ENCODE measurements around the gene FOXP3. TPM values are rescaled to one million over a fixed set of nuclear protein-coding genes. Genes with fewer than 3 reads are reported as not detected.

FOXP3 gene
- total RNA-seq, 1 donor from 2014 or later = 1.5 TPM

- no peak for DNase-seq (ENCODE audit: extremely low spot score in 2 of 2)
- peaks cover 26% of the 10 kb centered on the region for H3K4me1 ChIP-seq
- H3K27me3 ChIP-seq = no peaks in the 10 kb centered on the region
- H3K4me3 ChIP-seq = no peak overlapping the region
- TF ChIP-seq CTCF (IDR thresholded peaks at IDR 0.05) = no peak
- TF ChIP-seq POLR2A (IDR thresholded peaks at IDR 0.05) = no peak
- no peaks in the 10 kb centered on the region for H3K36me3 ChIP-seq
- no peaks in the 10 kb centered on the region for H3K9me3 ChIP-seq
- no peak overlapping the region for H3K27ac ChIP-seq
- intact Hi-C loops (cut with DNase I) = no loop called here
Observed at GRCh38 chrX:49276207-49276606, 11.7 kb upstream of the FOXP3 start.

- intact Hi-C loops (cut with DNase I) = no loop called here
- no peak for DNase-seq (ENCODE audit: extremely low spot score in 2 of 2)
- H3K27ac ChIP-seq = no peak overlapping the region
- H3K4me1 ChIP-seq = peaks cover 34% of the 10 kb centered on the region
- no peak overlapping the region for H3K4me3 ChIP-seq
- TF ChIP-seq POLR2A (IDR thresholded peaks at IDR 0.05) (no peak), POLR2AphosphoS5 (IDR thresholded peaks at IDR 0.05; ENCODE audit: insufficient read depth in 1 of 2, low read depth in 1 of 2) (no peak), CTCF (IDR thresholded peaks at IDR 0.05) (no peak)
- H3K27me3 ChIP-seq = no peaks in the 10 kb centered on the region
- no peaks in the 10 kb centered on the region for H3K9me3 ChIP-seq
- H3K36me3 ChIP-seq = no peaks in the 10 kb centered on the region
Observed at GRCh38 chrX:49273181-49273727, 8.7 kb upstream of the FOXP3 start.

GRCh38 chrX:49272421-49272820 is 7.9 kb upstream of the FOXP3 start:
- intact Hi-C loops (cut with DNase I) = no loop called here
- Histone ChIP-seq H3K9me3 (no peaks in the 10 kb centered on the region), H3K36me3 (no peaks in the 10 kb centered on the region), H3K27ac (no peak overlapping the region), H3K27me3 (no peaks in the 10 kb centered on the region), H3K4me3 (no peak overlapping the region), H3K4me1 (peaks cover 31% of the 10 kb centered on the region)
- no peak for TF ChIP-seq POLR2A (IDR thresholded peaks at IDR 0.05)
- no peak for TF ChIP-seq CTCF (IDR thresholded peaks at IDR 0.05)
- TF ChIP-seq POLR2AphosphoS5 (IDR thresholded peaks at IDR 0.05; ENCODE audit: insufficient read depth in 1 of 2, low read depth in 1 of 2) = no peak
- DNase-seq (ENCODE audit: extremely low spot score in 2 of 2) = no peak

GRCh38 chrX:49271341-49271740 is 6.8 kb upstream of the FOXP3 start:
- H3K36me3 ChIP-seq = no peaks in the 10 kb centered on the region
- H3K9me3 ChIP-seq = no peaks in the 10 kb centered on the region
- H3K27ac ChIP-seq = peak overlapping the region; percentile 85
- intact Hi-C loops (cut with DNase I) = no loop called here
- no peak for TF ChIP-seq POLR2AphosphoS5 (IDR thresholded peaks at IDR 0.05; ENCODE audit: insufficient read depth in 1 of 2, low read depth in 1 of 2)
- no peak for TF ChIP-seq POLR2A (IDR thresholded peaks at IDR 0.05)
- TF ChIP-seq CTCF (IDR thresholded peaks at IDR 0.05) = no peak
- DNase-seq (ENCODE audit: extremely low spot score in 2 of 2) = no peak
- H3K4me1 ChIP-seq = peaks cover 23% of the 10 kb centered on the region
- H3K27me3 ChIP-seq = no peaks in the 10 kb centered on the region
- H3K4me3 ChIP-seq = peak overlapping the region; percentile 62 to 73

- Histone ChIP-seq H3K27ac (peak overlapping the region; percentile 85), H3K36me3 (no peaks in the 10 kb centered on the region), H3K9me3 (no peaks in the 10 kb centered on the region), H3K4me1 (peaks cover 23% of the 10 kb centered on the region), H3K27me3 (no peaks in the 10 kb centered on the region), H3K4me3 (peak overlapping the region; percentile 62 to 73)
- TF ChIP-seq POLR2AphosphoS5 (IDR thresholded peaks at IDR 0.05; ENCODE audit: insufficient read depth in 1 of 2, low read depth in 1 of 2) (peak in 1 of 2 donors; percentile 27), POLR2A (IDR thresholded peaks at IDR 0.05) (no peak)
- DNase-seq (ENCODE audit: extremely low spot score in 2 of 2) = no peak
- intact Hi-C loops (cut with DNase I) = no loop called here
Observed at GRCh38 chrX:49270249-49270921, 5.9 kb upstream of the FOXP3 start.

Data from vagina (tissue), 2 donors.